NCI-H524 treated with DMSO at 0.1 percent for 48 hours (cell line): Measurements from ENCODE around the gene USP13.
A peak's percentile ranks its signal among the peaks of the same experiment; 100 is the strongest.

ENCODE experiments used
- DNase-seq: peaks from one replicate; lab custom pipeline; 2025; lab: John Stamatoyannopoulos, UW

Gene USP13

GRCh38 chr3:179701176-179701827 lies 48.5 kb downstream of the USP13 start:
- no peak for DNase-seq

- no peak for DNase-seq
These were observed 49.6 kb downstream of the USP13 start for GRCh38 chr3:179702271-179702947.

- DNase-seq = no peak
These were observed 51.0 kb downstream of the USP13 start for GRCh38 chr3:179703816-179704215.

GRCh38 chr3:179706233-179706632 lies 53.4 kb downstream of the USP13 start:
- DNase-seq = peak; percentile 89

- no peak for DNase-seq
These were observed 57.2 kb downstream of the USP13 start for GRCh38 chr3:179710079-179710478.

GRCh38 chr3:179713643-179714090 lies 60.8 kb downstream of the USP13 start:
- DNase-seq = no peak

- DNase-seq = no peak
These were observed 62.7 kb downstream of the USP13 start for GRCh38 chr3:179715582-179715981.

- no peak for DNase-seq
These were observed 63.4 kb downstream of the USP13 start for GRCh38 chr3:179716226-179716625.

GRCh38 chr3:179716811-179717210 lies 64.0 kb downstream of the USP13 start:
- no peak for DNase-seq

GRCh38 chr3:179717219-179717618 lies 64.4 kb downstream of the USP13 start:
- DNase-seq = no peak

GRCh38 chr3:179719048-179719734 lies 66.4 kb downstream of the USP13 start:
- DNase-seq = no peak

GRCh38 chr3:179720196-179720595 lies 67.4 kb downstream of the USP13 start:
- DNase-seq = no peak

- DNase-seq = no peak
These were observed 70.8 kb downstream of the USP13 start for GRCh38 chr3:179723617-179724016.

GRCh38 chr3:179726075-179726699 lies 73.3 kb downstream of the USP13 start:
- DNase-seq = no peak

- DNase-seq = peak; percentile 78
These were observed 76.2 kb downstream of the USP13 start for GRCh38 chr3:179729086-179729485.

- no peak for DNase-seq
These were observed 77.1 kb downstream of the USP13 start for GRCh38 chr3:179729981-179730380.

- no peak for DNase-seq
These were observed 77.7 kb downstream of the USP13 start for GRCh38 chr3:179730506-179730905.

GRCh38 chr3:179731544-179731943 lies 78.7 kb downstream of the USP13 start:
- no peak for DNase-seq

- DNase-seq = no peak
These were observed 80.0 kb downstream of the USP13 start for GRCh38 chr3:179732661-179733348.

- DNase-seq = no peak
These were observed 81.0 kb downstream of the USP13 start for GRCh38 chr3:179733797-179734196.

- no peak for DNase-seq
These were observed 81.8 kb downstream of the USP13 start for GRCh38 chr3:179734497-179735281.
